Suppressor macrophage treated with lipopolysaccharide for 1 hour (primary cell): ENCODE results near the gene MAD1L1.
"Not testable (repeated sequence)": the region's sequence is repeated elsewhere in the genome, so short reads cannot be mapped to it uniquely, and the experiment has no call there.

ENCODE experiments used
- DNase-seq, 3 donors: peaks; one replicate each; pipeline ENCODE4 v3.0.0-alpha.2; 2020 to 2022

MAD1L1 gene

DNA sequence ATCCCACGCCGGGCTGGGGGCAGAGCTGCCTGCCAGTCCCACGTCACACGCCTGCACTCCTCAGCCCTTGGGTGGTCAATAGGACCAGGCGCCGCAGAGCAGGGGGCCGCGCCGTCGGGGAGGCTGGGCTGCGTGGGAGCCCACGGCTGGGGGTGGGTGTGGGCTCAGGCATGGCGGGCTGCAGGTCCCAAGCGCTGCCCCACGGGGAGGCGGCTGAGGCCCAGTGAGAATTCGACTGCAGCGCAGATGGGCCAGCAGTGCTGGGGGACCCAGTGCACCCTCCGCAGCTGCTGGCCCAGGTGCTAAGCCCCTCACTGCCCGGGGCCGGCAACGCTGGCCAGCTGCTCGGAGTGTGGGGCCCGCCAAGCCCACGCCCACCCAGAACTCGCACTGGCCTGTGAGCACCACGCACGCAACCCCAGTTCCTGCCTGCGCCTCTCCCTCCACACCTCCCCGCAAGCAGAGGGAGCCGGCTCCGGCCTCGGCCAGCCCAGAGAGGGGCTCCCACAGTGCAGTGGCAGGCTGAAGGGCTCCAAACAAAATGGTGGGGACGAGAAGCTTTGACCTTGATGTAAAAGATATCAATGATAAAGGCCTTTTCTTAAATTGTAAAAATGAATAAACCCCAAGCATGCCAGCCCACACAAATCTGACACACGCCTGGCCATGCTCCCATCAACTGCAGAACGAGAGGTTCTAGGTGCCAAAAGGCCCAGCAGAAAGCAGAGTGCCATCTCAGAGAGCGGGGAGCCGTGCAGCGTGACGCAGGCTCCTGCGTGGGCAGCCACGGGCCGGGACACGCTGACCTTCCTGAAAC lies 255.5 kb downstream of the MAD1L1 start:
- DNase-seq: no peak

DNA sequence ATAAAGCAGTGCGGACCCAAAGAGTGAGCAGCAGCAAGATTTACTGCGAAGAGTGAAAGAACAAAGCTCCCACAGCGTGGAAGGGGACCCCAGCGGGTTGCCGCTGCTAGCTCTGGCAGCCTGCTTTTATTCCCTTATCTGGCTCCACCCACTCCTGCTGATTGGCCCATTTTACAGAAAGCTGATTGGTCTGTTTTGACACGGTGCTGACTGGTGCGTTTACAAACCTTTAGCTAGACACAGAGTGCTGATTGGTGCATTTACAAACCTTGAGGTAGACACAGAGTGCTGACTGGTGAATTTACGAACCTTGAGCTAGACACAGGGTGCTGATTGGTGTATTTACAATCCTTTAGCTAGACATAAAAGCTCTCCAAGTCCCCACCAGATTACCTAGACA lies 256.2 kb downstream of the MAD1L1 start:
- DNase-seq: not testable (repeated sequence)

DNA sequence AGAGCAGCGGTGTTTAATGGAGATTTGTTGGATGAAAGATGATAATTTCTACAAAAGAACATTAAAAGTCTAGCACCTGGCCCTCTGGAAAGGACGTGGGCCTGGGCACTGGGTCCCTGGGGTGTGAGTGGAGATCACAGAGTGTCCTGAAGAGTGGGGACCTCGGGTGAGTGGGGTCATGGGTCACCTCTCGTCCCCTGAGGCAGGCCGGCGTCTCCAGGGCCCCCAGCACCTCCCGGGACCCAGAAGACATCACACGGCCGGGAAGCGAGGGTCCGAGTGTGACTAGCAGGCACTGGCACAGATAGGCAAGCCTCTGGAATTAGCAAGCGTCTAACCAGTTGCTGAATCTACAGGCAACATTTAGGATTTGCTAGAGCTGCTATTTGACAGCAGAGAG lies 257.2 kb downstream of the MAD1L1 start:
- no peak for DNase-seq

DNA sequence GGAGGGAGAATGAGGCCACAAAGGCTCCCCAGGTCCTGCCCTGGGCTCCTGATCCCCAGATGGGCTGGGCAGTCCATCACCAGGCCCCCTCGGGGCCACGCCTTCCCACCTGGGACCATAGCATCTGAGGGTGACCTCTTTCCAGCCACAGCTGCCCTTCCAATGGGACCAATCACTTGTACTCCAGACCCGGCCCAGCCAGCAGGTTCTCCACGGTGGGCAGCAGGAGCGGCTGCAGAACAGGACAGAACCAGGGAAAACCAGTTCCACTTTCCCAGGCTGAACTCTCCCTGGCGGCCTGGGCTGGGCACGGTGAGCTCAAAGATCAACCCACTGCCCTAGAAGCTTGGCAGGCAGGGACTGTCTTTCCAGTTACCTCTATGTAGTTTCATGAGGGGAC lies 257.6 kb downstream of the MAD1L1 start:
- no peak for DNase-seq

DNA sequence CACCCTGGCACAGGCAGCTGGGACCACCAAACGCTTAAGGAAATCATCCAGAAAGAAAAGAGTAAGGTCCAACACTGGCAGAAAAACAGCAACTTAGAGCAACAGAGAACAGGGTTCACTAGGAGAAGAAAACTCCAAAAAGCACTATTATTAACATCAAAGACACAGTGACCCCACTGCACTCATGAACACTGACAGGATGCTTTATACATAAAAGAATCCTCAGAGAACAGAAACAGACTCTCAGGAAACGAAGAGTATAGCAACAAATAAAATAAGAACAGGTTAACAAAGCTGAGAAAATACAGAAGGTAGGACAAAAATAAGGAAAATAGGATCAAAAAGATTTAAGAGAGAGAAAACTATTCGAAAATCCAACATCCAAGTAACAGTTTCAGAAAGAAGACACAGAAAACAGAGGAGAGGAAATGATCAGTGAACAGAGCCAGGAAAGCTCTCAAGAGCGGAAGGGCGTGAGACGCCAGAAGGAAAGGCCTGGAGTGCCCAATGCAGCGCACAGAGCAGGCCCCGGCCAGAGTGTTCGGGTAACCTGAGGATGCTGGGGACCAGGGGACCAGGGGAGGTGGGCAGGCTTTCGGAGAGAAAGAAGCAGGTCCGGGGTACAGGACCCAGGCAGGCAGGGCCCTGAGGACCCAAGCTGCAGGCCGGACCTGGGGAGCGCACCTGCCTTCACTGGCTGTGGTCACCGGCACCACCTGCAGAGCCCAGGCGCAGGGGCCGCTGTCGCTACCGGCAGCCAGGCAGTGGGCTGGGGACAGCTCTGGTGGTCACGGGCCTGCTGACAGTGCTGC lies 258.2 kb downstream of the MAD1L1 start:
- no peak for DNase-seq

DNA sequence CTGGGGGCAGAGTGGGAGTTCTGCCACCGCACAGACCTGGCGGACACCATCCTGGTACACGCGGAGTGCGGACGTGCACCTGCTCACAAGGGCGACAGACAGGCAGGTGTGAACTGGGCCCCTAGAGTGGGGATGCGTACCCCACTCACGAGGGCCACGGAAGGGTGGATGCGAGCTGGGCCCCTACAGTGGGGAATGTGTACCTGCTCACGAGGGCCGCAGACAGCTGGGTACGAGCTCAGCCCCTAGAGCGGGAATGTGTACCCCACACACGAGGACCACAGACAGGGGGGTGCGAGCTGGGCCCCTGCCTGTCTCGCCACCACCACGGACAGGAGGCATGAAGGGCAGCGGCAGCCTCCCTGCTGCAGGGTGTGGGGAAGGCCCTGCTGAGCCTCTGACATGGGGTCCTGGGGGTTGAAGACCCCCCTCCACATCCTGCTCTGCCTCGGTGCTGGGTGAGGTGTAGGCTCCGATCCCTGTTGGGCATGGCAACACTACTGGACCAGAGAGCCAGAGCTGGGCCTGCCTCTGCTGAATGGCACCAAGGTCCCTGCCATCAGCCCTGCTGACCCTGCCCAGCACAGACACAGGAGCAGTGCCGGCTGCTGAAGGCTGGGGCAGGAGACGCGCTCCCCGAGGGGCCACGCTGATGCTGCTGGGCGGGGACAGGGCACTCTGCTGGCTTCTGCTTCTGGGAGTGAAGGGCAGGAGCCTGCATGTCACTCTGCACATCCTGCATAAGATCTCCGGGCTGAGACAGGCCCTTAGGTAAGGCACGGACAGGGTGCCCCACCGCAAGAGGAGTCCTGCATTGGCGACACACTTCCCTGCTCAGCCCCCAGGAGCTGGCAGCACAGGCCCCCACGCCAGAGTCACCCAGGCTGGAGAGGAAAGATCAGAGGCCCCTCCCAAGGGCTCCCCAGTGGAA lies 259.2 kb downstream of the MAD1L1 start:
- no peak for DNase-seq

DNA sequence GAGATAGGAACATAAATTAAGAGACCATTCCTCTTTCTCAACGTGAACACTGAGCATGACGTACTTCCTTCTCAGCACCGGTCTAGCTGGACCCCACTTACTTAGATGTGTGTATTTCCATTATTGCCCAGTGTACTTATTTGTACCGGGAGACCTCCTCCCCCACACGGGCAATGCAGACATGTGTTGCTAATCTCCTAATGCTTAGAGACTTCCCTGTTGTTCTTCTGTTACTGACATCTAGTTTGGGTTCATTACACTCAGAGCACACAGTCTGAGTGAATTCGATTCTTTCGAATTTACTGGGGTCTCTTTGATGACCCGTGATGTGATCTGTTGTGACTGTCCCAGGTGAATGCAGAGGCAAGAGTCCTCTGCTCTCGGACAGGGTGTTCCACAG lies 260.0 kb downstream of the MAD1L1 start:
- no peak for DNase-seq

DNA sequence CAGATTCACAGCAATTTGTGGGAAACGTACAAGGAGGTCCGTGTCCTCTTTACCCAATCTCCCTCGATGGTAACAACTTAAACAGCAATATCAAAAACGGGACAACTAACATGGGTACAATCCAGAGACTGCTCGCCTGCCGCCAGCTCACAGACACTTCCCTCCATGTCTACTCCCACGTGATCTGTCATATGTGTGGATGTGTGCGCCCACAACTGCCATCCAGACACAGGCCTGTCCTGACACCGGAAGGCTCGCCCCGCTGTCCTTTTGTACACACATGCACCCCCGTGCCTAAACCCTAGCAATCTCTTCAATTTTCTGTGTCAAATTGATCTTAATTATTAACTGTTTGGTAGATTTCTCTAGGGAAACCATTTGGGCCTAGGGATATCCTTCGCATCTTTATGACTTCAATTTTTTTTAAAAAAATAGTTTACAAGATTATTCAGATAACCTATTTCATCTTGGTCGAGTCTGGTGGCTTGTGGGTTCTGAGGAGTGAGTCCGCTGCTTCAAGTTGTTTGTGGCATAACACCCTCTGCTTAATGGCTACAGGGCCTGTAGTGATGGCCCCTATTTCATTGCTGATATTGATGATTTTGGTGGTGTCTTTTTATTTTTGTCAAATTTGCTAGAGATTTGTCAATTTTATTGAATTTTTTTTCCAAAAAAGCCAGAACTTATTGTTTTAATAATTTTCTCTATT lies 260.6 kb downstream of the MAD1L1 start:
- DNase-seq: no peak

DNA sequence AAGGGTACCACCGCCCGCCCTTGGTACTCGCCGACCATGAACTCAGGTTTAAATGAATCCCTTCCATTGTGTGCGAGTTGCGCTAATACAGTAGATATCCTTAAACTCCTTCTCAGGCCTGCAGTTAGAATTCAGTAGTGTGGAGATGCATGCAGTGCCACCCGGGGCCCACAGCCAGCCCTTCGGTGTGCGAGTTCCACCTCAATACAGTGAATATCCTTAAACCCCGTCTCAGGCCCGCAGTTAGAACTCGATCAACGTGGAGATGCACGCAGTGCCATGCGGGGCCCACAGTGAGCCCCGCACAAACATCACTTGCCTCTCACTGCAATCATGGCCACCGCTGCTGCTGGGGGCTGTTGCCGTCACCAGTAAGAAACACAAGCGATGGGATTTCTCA lies 261.9 kb downstream of the MAD1L1 start:
- DNase-seq: no peak

DNA sequence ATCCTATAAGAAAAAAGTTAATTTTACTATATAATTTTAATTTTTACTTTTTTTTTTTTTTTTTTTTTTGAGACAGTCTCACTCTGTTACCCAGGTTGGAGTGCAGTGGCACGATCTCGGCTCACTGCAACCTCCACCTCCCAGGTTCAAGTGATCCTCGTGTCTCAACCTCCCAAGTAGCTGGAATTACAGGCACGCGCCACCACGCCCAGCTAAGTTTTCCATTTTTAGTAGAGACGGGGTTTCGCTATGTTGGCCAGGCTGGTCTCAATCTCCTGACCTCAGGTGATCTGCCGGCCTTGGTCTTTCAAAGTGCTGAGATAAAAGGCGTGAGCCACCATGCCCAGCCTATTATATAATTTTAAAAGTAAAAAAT lies 262.5 kb downstream of the MAD1L1 start:
- DNase-seq: not testable (repeated sequence)

DNA sequence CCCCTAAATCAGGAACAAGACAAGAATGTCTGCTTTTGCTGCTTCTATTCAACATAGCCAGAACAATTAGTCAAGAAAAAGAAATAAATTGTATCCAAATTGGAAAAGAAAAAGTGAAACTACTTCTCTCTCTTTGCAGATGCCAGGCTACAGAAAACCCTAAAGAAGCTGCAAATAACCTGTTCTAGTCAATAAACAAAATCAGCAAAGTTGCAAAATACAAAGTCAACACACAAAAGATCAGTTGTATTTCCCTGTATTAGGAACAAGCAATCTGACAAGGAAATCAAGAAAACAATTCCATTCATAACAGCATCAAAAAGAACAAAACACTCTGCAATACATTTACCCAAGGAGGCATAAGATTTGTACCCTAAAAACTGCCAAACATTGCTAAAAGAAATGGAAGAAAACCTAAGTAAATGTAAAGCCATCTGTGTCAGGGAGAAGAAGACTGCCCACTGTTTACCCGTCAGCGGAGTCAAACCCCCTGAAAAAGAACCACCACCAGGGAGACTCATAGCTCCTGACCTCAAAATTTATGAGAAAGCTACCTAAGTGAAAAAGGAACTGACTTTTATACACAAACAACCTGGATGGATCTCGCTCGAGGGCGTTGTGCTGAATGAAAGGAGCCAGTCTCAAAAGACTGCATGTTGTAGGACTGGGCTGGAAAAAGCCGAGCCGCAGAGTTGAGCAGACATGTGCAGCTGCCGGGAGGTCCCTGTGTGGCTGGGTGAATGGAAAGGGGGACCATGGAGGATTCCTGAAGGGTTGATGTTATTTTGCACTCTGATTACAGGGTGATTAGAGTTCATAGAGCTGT lies 263.1 kb downstream of the MAD1L1 start:
- no peak for DNase-seq

DNA sequence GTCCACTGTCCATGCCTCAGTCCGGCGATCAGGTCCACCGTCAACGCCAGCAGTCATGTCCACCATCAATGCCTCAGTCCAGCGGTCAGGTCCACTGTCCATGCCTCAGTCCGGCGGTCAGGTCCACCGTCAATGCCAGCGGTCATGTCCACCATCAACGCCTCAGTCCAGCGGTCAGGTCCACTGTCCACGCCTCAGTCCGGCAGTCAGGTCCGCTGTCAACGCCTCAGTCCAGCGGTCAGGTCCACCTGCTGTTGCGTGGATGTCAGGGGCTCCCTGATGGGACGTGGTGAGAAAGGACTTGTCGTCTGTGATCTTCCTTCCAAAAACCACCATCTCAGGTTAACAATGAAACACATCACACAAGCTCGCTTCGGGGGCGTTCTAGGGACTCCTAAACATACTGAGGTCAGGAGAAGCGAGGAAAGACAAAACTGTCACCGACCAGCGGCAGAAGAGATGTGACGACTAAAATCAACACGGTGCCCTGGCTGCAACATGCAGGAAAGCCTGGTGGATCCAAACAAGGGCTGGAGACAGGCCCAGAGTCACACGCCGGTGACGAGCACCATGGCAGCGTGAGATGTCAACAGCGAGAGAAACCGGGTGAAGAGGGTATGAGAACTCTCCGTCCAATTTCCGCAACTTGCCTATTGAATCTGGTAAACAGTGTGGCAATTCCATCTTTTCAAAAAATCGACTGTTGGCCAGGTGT lies 264.2 kb downstream of the MAD1L1 start:
- DNase-seq: no peak

DNA sequence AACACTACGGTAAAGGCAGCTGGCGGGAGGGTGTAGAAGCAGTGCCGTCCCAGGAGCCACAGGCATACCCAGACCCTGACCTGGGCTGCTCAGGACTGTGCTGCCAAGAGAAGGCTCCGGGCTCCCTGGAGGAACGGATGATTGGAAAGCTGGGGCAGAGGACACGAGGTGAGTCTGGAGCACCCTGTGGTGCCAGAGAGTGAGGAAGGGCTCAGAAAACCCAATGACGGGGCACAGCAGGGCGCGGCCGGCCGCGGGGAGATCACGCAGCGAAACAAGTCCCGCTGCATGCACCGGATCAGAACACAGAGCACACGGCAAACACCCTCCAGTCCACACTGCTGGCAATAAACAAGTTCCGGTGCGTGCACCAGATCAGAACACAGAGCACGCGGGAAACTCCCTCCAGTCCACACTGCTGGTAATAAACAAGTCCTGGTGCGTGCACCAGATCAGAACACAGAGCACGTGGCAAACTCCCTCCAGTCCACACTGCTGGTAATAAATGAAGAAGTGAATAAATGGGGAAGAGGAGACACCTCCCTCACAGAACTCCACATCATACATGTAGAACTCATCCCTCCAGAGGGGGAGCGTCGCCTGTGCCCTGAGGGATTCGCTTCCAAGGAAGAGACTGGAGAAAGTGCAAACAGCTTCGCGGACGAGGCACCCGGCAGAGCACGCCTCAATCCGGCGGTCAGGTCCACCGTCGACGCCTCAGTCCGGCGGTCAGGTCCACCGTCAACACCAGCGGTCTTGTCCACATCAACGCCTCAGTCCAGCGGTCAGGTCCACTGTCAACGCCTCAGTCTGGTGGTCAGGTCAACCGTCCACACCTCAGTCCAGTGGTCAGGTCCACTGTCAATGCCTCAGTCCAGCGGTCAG lies 265.0 kb downstream of the MAD1L1 start:
- DNase-seq: no peak

DNA sequence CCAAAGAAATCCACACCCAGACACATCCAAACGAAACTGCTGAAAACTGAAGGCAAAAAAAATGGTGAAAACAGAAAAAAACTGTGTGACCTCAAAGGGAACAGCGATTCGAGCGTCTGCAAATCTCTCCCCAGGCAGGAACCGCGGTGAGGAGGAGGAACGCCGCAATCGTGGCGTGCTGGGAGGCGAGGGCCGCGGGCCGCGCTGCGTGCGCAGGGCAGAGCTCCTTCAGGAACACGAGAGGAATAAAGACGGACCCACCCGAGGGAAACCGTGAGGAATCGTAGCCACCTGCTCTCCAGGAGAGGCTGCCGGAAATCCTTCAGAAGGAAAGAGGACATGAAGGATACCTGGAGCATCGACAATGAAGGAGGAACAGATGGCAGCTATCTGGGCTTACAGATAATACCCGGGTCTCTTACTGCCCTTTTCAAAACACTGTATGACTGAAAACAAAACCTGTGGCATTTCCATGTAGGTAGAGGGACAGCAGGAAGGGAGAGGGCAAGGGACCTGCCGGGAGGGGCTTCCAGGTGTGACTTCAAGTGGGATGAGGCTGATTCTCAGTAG lies 266.0 kb downstream of the MAD1L1 start:
- no peak for DNase-seq

DNA sequence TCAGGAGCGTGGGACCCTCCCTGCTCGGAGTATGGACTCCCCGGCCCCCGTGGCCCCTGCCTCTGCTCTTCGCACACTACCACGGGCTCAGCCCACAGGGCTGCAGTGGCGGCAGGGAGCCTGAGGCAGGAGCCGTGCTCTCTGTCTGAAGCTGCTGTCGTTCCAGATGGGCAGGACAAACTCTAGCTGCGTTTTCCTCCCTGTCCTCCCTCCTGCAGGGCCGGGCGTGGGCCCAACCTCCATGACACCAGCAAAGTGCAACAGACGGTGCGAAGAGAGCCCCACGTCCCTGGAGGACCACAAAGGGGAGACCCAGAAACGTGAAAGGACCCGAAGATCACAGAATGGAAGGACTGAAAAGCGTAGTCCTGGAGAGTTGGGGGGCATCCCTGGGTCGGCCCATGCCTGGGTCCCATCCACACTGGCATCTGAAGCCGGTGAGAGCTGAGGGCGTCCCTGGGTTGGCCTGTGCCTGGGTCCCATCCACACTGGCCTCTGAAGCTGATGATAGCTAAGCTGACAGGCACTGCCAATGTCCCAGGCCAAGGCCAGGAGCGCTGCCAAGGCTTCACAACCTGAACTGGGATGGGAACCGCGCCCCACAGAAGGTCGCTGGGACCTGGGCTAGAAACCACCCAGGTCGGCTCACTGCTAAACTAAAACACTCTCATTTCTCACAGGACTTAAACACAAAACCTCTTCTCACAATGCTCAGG lies 267.0 kb downstream of the MAD1L1 start:
- no peak for DNase-seq

DNA sequence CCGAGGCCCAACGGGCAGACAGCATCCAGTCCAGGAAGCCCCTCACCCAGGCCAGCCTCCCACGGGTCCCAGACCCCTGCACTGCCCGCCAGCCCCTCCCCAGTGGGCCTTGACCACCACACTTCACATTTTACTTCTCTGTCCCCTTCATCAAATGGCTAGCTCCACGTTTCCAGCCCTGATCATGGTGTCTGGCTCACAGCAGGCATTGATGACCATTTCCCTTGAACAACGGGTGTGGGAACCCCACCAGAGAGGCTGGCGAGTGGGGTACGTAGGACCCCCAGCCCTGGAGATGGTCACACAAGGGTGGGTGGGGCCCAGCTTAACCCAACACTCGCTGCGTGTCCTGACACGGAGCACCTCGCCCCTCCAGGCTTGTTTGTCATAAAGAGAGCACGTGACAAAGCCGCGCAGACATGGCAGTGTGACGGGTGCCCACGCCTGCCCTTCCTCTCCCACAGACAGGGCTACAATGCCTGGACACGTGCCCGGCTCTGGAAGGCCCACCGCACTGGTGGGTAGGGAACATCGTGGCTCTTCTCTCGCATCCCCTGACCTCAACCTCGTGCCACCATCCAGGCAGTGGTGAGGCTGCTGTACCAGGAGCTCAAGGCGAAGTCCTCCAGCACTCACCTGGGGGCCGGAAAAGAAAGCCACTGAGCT lies 267.7 kb downstream of the MAD1L1 start:
- DNase-seq: no peak

DNA sequence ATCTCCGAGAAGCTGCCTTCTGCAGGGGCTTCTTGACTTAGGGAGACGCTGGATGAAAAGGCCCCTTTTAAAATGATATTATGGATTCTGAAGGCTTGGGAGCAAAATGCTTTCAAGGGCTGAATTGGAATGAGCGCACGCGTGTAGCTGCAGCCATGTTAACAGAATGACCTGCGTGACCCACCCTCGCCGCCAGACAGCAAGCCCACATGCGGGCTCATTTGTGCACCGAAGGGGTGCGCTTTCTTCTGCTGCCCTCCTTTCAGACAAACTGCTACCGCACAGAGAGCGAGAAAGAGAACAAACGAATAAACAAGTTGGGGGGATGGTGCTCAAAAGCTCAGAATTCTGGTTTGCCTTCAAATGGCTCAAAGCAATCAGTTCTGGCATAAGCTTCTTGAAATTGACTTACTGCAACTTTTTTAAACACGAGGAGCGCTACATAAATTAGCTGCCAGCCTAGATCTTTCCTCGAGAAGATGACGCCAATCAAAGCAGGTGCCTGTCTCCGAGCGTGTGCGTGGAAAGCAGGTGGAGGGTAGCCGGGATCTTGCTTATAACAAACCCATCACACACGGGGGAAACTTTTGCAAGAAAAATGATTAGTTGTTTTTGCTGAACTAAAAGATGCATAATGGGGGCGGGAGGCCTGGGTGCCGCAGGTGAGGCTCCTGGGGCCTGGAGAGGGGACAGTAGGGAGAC lies 268.4 kb downstream of the MAD1L1 start:
- no peak for DNase-seq

DNA sequence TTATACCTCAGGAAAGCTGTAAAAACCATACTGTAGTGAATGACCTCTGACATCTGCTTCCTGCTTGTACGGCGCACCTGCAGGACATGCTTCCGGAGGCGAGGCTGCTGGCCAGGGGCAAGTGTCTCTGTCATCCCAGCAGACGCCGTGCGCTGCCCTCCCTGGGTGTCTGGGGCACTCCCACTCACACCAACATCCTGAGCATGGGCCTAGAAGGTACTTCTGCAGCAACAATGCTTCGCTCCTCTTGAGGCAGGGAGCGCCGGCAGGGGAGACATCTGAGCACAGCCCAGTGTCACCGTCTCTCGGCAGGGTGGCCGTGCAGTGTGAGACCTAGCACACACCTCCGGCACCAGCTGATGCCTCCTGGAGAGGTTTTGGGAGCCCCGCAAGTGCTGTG lies 269.2 kb downstream of the MAD1L1 start:
- DNase-seq: no peak
